GM13977 (cell line): Measurements from ENCODE around the gene RAMP1.

ENCODE experiments used
- DNase-seq: peaks from one replicate; pipeline ENCODE4 v3.0.0; 2012; ENCODE audit warnings: low spot score
- CTCF ChIP-seq: IDR thresholded peaks from 2 replicates; pipeline ENCODE4 v1.5.1; 2012; ENCODE audit warnings: mild to moderate bottlenecking, control low read depth; ENCODE audit not compliant: insufficient read depth; ENCODE audit errors: extremely low read depth, missing control alignments
- in situ Hi-C: fragments of 300-500 bp; cut with MboI; formaldehyde crosslinking; loops from one replicate; pipeline ENCODE4 v1.12.0; 2022; ENCODE audit warnings: low sequenced_read_pairs, low pct_unique_long_range_greater_than_20kb, mixed read lengths, inconsistent platforms; ENCODE audit not compliant: unreplicated experiment

Gene RAMP1

GRCh38 chr2:237898057-237898414 lies 38.6 kb downstream of the RAMP1 start:
- in situ Hi-C loops: no loop called here
- TF ChIP-seq CTCF: no peak

GRCh38 chr2:237900891-237901831 lies 41.7 kb downstream of the RAMP1 start:
- DNase-seq: no peak
- in situ Hi-C loops: no loop called here
- TF ChIP-seq CTCF: no peak

More at GRCh38 chr2:237898057-237898414, 38.6 kb downstream of the RAMP1 start:
- DNase-seq: no peak

- DNase-seq: no peak
- in situ Hi-C loops: no loop called here
- TF ChIP-seq CTCF: peak; percentile 17
Observed at GRCh38 chr2:237901932-237902850, 42.8 kb downstream of the RAMP1 start.

GRCh38 chr2:237904831-237905599 lies 45.6 kb downstream of the RAMP1 start:
- DNase-seq: no peak
- TF ChIP-seq CTCF: no peak
- in situ Hi-C loops: no loop called here

- no peak for DNase-seq
- in situ Hi-C loops: no loop called here
- TF ChIP-seq CTCF: no peak
Observed at GRCh38 chr2:237907144-237907543, 47.7 kb downstream of the RAMP1 start.
